Activated naive CD4-positive, alpha-beta T cell treated with anti-CD3 and anti-CD28 coated beads, Interleukin-2, amount 50 U/mL, for 16 hours (primary cell): ENCODE data around the gene CAPN13.

ENCODE experiments used
- DNase-seq: peaks from one replicate; pipeline ENCODE4 v3.0.0-alpha.2; 2020

Gene CAPN13

DNA sequence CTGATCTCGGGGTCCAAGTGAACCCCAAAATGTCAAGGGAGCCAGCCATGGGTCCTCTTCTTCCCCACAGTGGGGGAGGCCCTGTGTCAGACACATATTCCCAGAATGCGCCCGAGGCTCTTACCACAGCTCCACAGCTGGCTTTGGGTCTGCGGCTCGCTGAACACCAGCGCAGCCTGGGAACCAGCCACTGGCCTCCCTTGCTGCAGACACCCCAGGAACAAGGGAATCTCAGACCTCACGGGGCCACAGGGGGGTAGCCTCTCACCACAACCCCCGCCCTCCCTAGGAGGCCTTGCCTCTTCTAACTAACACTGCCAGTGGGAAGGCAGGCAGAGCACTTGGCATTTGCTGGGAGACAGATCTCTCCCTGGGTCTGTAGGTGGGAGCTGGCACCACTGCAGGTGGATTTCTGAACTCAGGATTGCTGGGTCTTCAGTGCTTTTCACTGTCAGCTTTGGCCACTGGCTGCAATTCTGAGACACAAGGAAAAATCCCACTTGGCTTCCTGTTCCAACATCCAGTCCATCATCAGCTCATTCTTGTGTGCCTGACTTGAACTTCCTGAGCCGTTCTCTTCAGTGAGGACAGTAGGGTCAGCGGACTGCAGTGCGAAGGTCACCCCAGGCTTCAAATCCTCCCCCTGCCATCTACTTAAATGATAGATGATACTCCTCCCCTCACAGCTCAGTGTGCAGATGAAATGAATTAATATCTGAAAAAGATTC lies 128.7 kb downstream of the CAPN13 start:
- no peak for DNase-seq

DNA sequence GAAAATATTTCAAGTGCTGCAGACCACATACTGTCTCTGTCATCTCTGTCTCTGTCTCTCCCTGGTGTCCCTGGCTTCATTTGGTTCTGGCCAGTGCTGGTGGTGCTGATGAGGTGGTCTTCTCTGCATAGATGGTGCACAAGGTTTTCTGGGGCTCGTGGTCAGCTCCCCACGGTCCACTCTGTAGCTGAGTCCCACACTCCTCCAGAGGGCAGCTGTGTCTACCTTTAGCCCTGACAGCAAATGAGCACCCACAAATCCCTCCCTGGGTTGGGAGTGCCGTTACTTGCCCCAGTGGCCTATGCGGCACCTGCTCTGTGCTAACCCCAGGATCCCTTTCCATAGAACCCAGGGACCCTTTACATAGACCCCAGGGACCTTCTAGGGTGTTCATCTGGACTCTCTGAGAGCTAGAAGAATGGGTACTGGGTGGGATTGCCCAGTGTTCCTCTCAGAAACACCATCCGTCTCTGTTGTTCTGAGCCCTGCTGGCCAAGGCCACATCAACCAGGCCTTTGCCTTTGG lies 129.3 kb downstream of the CAPN13 start:
- DNase-seq: no peak

DNA sequence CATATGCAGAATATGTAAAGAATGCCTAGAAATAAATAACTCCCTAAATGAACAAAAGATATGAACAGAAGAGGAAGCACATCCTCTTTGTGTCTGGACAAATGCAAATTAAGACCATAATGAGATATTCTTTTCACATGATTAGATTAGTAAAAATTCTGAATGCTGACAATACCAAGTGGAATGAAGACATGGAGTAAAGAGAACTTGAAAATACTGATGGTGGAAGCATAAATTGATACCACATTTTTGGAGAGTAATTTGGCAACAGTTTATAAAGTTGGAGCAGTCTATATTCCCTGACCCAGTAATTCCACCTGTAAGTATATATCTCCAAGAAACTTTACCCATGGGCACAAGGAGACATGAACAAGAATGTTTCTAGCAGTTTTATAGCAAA lies 130.0 kb downstream of the CAPN13 start:
- DNase-seq: no peak

DNA sequence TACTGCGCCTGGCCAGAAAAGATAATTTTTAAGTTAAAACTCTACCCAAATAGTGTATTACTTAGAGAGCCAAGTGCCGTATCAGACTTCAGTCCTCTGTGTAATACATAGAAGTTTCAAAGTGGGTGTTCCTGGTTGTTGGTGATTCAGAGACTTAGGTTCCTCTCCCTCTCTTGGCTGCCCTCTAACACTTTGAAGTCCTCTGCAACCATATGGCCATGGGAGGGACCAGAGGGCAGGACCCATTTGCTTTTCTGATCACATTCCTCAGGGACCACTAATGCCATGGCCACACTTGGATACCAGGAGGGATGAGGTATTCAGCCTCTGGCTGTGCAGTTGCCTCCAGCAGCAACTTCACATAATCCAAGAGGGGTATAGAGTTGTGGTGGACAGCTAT lies 131.5 kb downstream of the CAPN13 start:
- DNase-seq: no peak

DNA sequence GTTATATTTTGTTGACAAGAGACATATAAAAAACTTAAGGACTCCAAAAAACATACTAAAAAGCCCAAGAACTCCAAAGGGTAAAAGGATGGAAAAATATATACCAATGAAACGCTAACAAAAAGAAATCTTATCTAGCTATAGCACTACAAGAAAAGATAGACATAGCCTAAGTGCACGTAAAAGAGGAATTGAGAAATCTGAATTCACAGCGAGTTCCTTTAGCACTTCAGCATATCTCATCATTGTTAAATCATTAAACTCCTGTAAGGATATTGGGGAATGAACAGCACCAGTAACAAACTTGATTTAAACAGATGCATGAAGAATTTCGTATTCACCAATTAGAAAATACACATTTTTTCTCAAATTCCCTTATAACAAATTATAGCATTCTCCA lies 134.1 kb downstream of the CAPN13 start:
- no peak for DNase-seq
